ENCODE results near the gene ZNF337. TPM values are rescaled to one million over a fixed set of nuclear protein-coding genes. Genes with fewer than 3 reads are reported as not detected.

Gene ZNF337
- total RNA-seq, 1 donor from 2014 or later = 13.0 TPM

- no peak overlapping the region for H3K4me3 ChIP-seq (ENCODE audit: low read depth, low read length)
- DNase-seq (ENCODE audit: low read depth) = no peak
- no peak for TF ChIP-seq CTCF (IDR thresholded peaks at IDR 0.05; ENCODE audit: insufficient read depth, low read length, poor library complexity, severe bottlenecking)
Measured at GRCh38 chr20:25626779-25627178, 69.9 kb downstream of the ZNF337 start.

GRCh38 chr20:25624500-25624939 is 72.1 kb downstream of the ZNF337 start:
- peak overlapping the region; percentile 57 for H3K4me3 ChIP-seq (ENCODE audit: low read depth, low read length)
- no peak for TF ChIP-seq CTCF (IDR thresholded peaks at IDR 0.05; ENCODE audit: insufficient read depth, low read length, poor library complexity, severe bottlenecking)
- H3K36me3 ChIP-seq (ENCODE audit: control insufficient read depth, insufficient read depth, low read length) = no peaks in the 10 kb centered on the region
- no peak for DNase-seq (ENCODE audit: low read depth)
- H3K27me3 ChIP-seq (ENCODE audit: control insufficient read depth, insufficient read depth, low read length) = no peaks in the 10 kb centered on the region

More at GRCh38 chr20:25626779-25627178, 69.9 kb downstream of the ZNF337 start:
- Histone ChIP-seq H3K36me3 (ENCODE audit: control insufficient read depth, insufficient read depth, low read length) (no peaks in the 10 kb centered on the region), H3K27me3 (ENCODE audit: control insufficient read depth, insufficient read depth, low read length) (no peaks in the 10 kb centered on the region)

Other genes starting within 250 kb of the ZNF337 start
- gene NINL, start 111.3 kb downstream of the ZNF337 start, total RNA-seq = 18.3 and 19.6 TPM in 2 replicates
- gene NANP, start 72.8 kb downstream of the ZNF337 start, total RNA-seq = 6.2 and 7.0 TPM in 2 replicates

All from kidney epithelial cell (primary cell).